GM19193 (cell line): Measurements from ENCODE around the gene PKIB.

Source experiments
- POLR2A ChIP-seq: IDR thresholded peaks from 4 replicates; pipeline ENCODE4 v1.6.1; 2011; ENCODE audit not compliant: insufficient read depth, insufficient read length; ENCODE audit errors: extremely low read depth

PKIB gene

GRCh38 chr6:122704066-122704465 is 93.9 kb downstream of the PKIB start:
- TF ChIP-seq POLR2A, result no peak

GRCh38 chr6:122709922-122710512 is 99.8 kb downstream of the PKIB start:
- no peak for TF ChIP-seq POLR2A

- TF ChIP-seq POLR2A, result no peak
Measured at GRCh38 chr6:122710908-122711635, 100.9 kb downstream of the PKIB start.

- no peak for TF ChIP-seq POLR2A
Measured at GRCh38 chr6:122712093-122712447, 101.9 kb downstream of the PKIB start.

GRCh38 chr6:122712448-122713137 is 102.4 kb downstream of the PKIB start:
- TF ChIP-seq POLR2A, result no peak

- no peak for TF ChIP-seq POLR2A
Measured at GRCh38 chr6:122713138-122713537, 102.9 kb downstream of the PKIB start.

- TF ChIP-seq POLR2A, result no peak
Measured at GRCh38 chr6:122714059-122714458, 103.9 kb downstream of the PKIB start.

- TF ChIP-seq POLR2A, result no peak
Measured at GRCh38 chr6:122715725-122716124, 105.5 kb downstream of the PKIB start.

- TF ChIP-seq POLR2A, result no peak
Measured at GRCh38 chr6:122717350-122717749, 107.1 kb downstream of the PKIB start.

- TF ChIP-seq POLR2A, result no peak
Measured at GRCh38 chr6:122718616-122719015, 108.4 kb downstream of the PKIB start.

GRCh38 chr6:122719176-122719575 is 109.0 kb downstream of the PKIB start:
- no peak for TF ChIP-seq POLR2A

GRCh38 chr6:122722746-122723145 is 112.5 kb downstream of the PKIB start:
- TF ChIP-seq POLR2A, result no peak

GRCh38 chr6:122726649-122727048 is 116.4 kb downstream of the PKIB start:
- TF ChIP-seq POLR2A, result no peak

GRCh38 chr6:122727244-122727643 is 117.0 kb downstream of the PKIB start:
- TF ChIP-seq POLR2A, result no peak

GRCh38 chr6:122730334-122730733 is 120.1 kb downstream of the PKIB start:
- TF ChIP-seq POLR2A, result no peak

GRCh38 chr6:122730775-122731386 is 120.7 kb downstream of the PKIB start:
- no peak for TF ChIP-seq POLR2A

- no peak for TF ChIP-seq POLR2A
Measured at GRCh38 chr6:122733259-122733658, 123.1 kb downstream of the PKIB start.
